Endothelial cell of umbilical vein (primary cell): ENCODE measurements around the gene NT5C1A.

Experiments used
- EZH2 ChIP-seq: IDR thresholded peaks from 2 replicates; pipeline ENCODE4 v1.6.1; 2012; ENCODE audit warnings: borderline replicate concordance, low read depth, mild to moderate bottlenecking, moderate library complexity, low read length, inconsistent platforms; ENCODE audit not compliant: severe bottlenecking
- FOS ChIP-seq: IDR thresholded peaks from 2 replicates; pipeline ENCODE4 v1.6.1; 2011; ENCODE audit warnings: mild to moderate bottlenecking, low read length, moderate library complexity, borderline replicate concordance; ENCODE audit not compliant: insufficient read depth
- GATA2 ChIP-seq: IDR thresholded peaks from 2 replicates; pipeline ENCODE4 v1.7.0; 2011; ENCODE audit warnings: low read depth, mild to moderate bottlenecking, moderate library complexity, mixed read lengths, low read length; ENCODE audit not compliant: insufficient read length, insufficient read depth
- JUN ChIP-seq: IDR thresholded peaks from 2 replicates; pipeline ENCODE4 v1.6.1; 2011; ENCODE audit warnings: borderline replicate concordance, low read depth; ENCODE audit not compliant: insufficient read length, insufficient read depth
- MYC ChIP-seq: IDR thresholded peaks from one replicate; pipeline ENCODE4 v1.6.1; 2011; ENCODE audit warnings: mild to moderate bottlenecking, low read depth, low read length
- POLR2A ChIP-seq: IDR thresholded peaks from 2 replicates; pipeline ENCODE4 v1.6.1; 2012; ENCODE audit warnings: low read depth, mild to moderate bottlenecking, control low read depth, low read length
- POLR2AphosphoS5 ChIP-seq: IDR thresholded peaks from 2 replicates; pipeline ENCODE4 v1.6.1; 2012; ENCODE audit warnings: low read depth, mild to moderate bottlenecking, control low read depth, low read length, moderate library complexity; ENCODE audit not compliant: insufficient read depth
- TF ChIP-seq, protein P1 (sequence below), 2 donors: IDR thresholded peaks; 1 replicate in 1 of 2; 2 replicates in 1 of 2; pipeline ENCODE4 v1.5.1; 2011; ENCODE audit warnings: low read length in 2 of 2, mild to moderate bottlenecking in 2 of 2, moderate library complexity in 2 of 2, control low read depth in 1 of 2, inconsistent platforms in 1 of 2, low read depth in 1 of 2; ENCODE audit not compliant: insufficient read depth in 1 of 2; ENCODE audit errors: extremely low read depth in 1 of 2
- TF ChIP-seq, protein P2 (sequence below): IDR thresholded peaks from 2 replicates; pipeline ENCODE4 v1.6.1; 2011; ENCODE audit not compliant: insufficient read depth, insufficient read length

DNA sequence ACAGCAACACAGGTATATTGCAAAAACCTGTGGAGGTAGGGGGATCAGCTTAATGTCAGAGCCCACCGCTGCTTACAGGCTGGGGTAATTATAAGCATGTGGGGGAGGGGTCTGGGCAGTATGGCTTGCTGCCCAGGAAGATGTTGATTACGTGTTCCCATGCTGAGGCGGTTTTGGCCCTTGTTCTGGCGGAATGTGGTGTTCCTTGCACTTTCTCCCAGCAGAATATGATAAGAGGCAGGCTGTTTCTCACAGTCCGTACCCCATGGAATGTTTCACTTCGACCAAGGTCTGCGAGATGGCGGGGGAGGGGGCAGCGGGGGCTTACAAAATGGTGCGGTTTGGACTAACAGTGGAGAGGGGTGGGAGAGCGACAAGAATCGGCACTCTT is 29.1 kb upstream of the NT5C1A start:
- TF ChIP-seq, protein P1, sequence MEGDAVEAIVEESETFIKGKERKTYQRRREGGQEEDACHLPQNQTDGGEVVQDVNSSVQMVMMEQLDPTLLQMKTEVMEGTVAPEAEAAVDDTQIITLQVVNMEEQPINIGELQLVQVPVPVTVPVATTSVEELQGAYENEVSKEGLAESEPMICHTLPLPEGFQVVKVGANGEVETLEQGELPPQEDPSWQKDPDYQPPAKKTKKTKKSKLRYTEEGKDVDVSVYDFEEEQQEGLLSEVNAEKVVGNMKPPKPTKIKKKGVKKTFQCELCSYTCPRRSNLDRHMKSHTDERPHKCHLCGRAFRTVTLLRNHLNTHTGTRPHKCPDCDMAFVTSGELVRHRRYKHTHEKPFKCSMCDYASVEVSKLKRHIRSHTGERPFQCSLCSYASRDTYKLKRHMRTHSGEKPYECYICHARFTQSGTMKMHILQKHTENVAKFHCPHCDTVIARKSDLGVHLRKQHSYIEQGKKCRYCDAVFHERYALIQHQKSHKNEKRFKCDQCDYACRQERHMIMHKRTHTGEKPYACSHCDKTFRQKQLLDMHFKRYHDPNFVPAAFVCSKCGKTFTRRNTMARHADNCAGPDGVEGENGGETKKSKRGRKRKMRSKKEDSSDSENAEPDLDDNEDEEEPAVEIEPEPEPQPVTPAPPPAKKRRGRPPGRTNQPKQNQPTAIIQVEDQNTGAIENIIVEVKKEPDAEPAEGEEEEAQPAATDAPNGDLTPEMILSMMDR (IDR thresholded peaks at IDR 0.05; ENCODE audit: extremely low read depth in 1 of 2, insufficient read depth in 1 of 2, low read depth in 1 of 2, low read length in 2 of 2), result no peak
- TF ChIP-seq POLR2A, result no peak
- no peak for TF ChIP-seq EZH2
- no peak for TF ChIP-seq JUN
- TF ChIP-seq POLR2AphosphoS5, result no peak
- no peak for TF ChIP-seq FOS
- TF ChIP-seq, protein P2, sequence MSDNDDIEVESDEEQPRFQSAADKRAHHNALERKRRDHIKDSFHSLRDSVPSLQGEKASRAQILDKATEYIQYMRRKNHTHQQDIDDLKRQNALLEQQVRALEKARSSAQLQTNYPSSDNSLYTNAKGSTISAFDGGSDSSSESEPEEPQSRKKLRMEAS, result no peak
- no peak for TF ChIP-seq GATA2
- TF ChIP-seq MYC, result no peak
